HPDE6-E6E7 (cell line): ENCODE measurements around the gene GCSAM.

Source experiments
- DNase-seq: peaks from one replicate; pipeline ENCODE4 v3.0.0; 2011; ENCODE audit warnings: missing footprints; ENCODE audit errors: extremely low spot score

GCSAM gene

GRCh38 chr3:112104774-112105173 lies 28.3 kb downstream of the GCSAM start:
- no peak for DNase-seq

- DNase-seq: peak; percentile 64
Measured at GRCh38 chr3:112101916-112102315, 31.1 kb downstream of the GCSAM start.

GRCh38 chr3:112097378-112097777 lies 35.7 kb downstream of the GCSAM start:
- peak; percentile 88 for DNase-seq

GRCh38 chr3:112096176-112096575 lies 36.9 kb downstream of the GCSAM start:
- DNase-seq: no peak

- no peak for DNase-seq
Measured at GRCh38 chr3:112095731-112096130, 37.3 kb downstream of the GCSAM start.

- no peak for DNase-seq
Measured at GRCh38 chr3:112093180-112093522, 39.9 kb downstream of the GCSAM start.

- DNase-seq: no peak
Measured at GRCh38 chr3:112092496-112093179, 40.4 kb downstream of the GCSAM start.

- no peak for DNase-seq
Measured at GRCh38 chr3:112090887-112091586, 42.0 kb downstream of the GCSAM start.

GRCh38 chr3:112089956-112090886 lies 42.8 kb downstream of the GCSAM start:
- no peak for DNase-seq

- DNase-seq: no peak
Measured at GRCh38 chr3:112088944-112089343, 44.1 kb downstream of the GCSAM start.

GRCh38 chr3:112087746-112088145 lies 45.3 kb downstream of the GCSAM start:
- DNase-seq: no peak

GRCh38 chr3:112086875-112087524 lies 46.0 kb downstream of the GCSAM start:
- peak; percentile 35 for DNase-seq

- DNase-seq: peak; percentile 88
Measured at GRCh38 chr3:112086076-112086854, 46.8 kb downstream of the GCSAM start, which contains the start of gene C3orf52. Gene C3orf52 (plus strand): TSS chr3:112086389. CDS start chr3:112086408, 19 bp downstream.

GRCh38 chr3:112085735-112086075 lies 47.3 kb downstream of the GCSAM start:
- DNase-seq: no peak

- peak; percentile 34 for DNase-seq
Measured at GRCh38 chr3:112084980-112085705, 47.9 kb downstream of the GCSAM start.

GRCh38 chr3:112083239-112083638 lies 49.8 kb downstream of the GCSAM start:
- no peak for DNase-seq

- DNase-seq: no peak
Measured at GRCh38 chr3:112078125-112079083, 54.6 kb downstream of the GCSAM start.

- DNase-seq: peak; percentile 96
Measured at GRCh38 chr3:112074616-112075497, 58.2 kb downstream of the GCSAM start.
